ENCODE measurements around the gene TNFSF15. TPM values are rescaled to one million over a fixed set of nuclear protein-coding genes. Genes with fewer than 3 reads are reported as not detected.
"Not testable (repeated sequence)": the region's sequence is repeated elsewhere in the genome, so short reads cannot be mapped to it uniquely, and the experiment has no call there.

Gene TNFSF15
- total RNA-seq, 4 donors from 2014 or later = 1.4 to 2.3 (median 1.5) TPM

GRCh38 chr9:114745879-114746550 is 59.8 kb downstream of the TNFSF15 start:
- WGBS, 2 donors = 63 to 76% methylated on average over 1 to 2 of the region's 3 CpGs
- no peak for TF ChIP-seq POLR2A (IDR thresholded peaks at IDR 0.05)
- TF ChIP-seq CTCF (IDR thresholded peaks at IDR 0.05) = no peak
- H3K9me3 ChIP-seq = no peaks in the 10 kb centered on the region
- H3K4me3 ChIP-seq = no peak overlapping the region
- no peaks in the 10 kb centered on the region for H3K36me3 ChIP-seq
- peaks cover 0 to 8% (median 0%) of the 10 kb centered on the region in 3 donors for H3K4me1 ChIP-seq
- no peak for DNase-seq
- no peak overlapping the region for H3K27ac ChIP-seq
- intact Hi-C loops (cut with DNase I) = no loop called here
- no peaks in the 10 kb centered on the region for H3K27me3 ChIP-seq

DNA sequence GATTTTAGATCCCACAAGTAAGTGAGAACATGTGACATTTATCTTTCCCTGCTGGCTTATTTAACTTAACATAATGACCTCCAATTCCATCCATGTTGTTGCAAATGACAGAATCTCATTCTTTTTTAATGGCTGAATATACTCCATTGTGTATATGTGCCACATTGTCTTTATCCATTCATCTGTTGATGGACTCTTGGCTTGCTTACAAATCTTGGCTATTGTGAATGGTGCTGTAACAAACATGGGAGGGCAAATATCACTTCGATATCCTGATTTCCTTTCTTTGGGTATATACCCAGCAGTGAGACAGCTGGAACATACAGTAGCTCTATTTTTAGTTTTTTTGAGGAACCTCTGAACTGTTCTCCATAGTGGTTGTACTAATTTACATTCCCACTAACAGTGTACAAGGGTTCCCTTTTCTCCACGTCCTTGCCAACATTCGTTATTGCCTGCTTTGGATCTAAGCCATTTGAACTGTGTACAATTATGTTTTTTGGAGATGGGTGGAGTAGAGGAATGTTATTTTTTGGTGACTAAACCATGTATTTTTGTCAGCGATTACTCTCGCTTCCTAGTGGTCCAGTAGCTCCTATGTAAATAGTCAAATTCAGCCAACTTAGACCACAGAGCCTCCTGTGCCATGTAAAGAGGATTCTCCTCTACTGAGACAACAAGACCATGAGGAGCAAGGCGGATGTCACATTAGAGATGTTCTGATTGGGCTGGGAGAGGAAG is 60.6 kb downstream of the TNFSF15 start:
- WGBS, 2 donors = 64 to 71% methylated on average over 6 of the region's 6 CpGs
- intact Hi-C loops (cut with DNase I) = no loop called here
- H3K27me3 ChIP-seq = no peaks in the 10 kb centered on the region
- peaks cover 0 to 8% (median 0%) of the 10 kb centered on the region in 3 donors for H3K4me1 ChIP-seq
- DNase-seq = no peak
- no peak overlapping the region for H3K4me3 ChIP-seq
- TF ChIP-seq POLR2A (IDR thresholded peaks at IDR 0.05) = no peak
- TF ChIP-seq CTCF (IDR thresholded peaks at IDR 0.05) = no peak
- H3K9me3 ChIP-seq = no peaks in the 10 kb centered on the region
- no peaks in the 10 kb centered on the region for H3K36me3 ChIP-seq
- no peak overlapping the region for H3K27ac ChIP-seq

- TF ChIP-seq CTCF (IDR thresholded peaks at IDR 0.05) (no peak), POLR2A (IDR thresholded peaks at IDR 0.05) (no peak)
- Histone ChIP-seq H3K36me3 (no peaks in the 10 kb centered on the region), H3K27me3 (no peaks in the 10 kb centered on the region), H3K27ac (no peak overlapping the region), H3K4me3 (no peak overlapping the region), H3K9me3 (no peaks in the 10 kb centered on the region), H3K4me1 (peaks cover 0 to 15% (median 0%) of the 10 kb centered on the region in 3 donors)
- intact Hi-C loops (cut with DNase I) = no loop called here
- no peak for DNase-seq
- 87 to 92% methylated on average over 3 of the region's 3 CpGs for WGBS, 2 donors
Measured at GRCh38 chr9:114743446-114743845, 62.4 kb downstream of the TNFSF15 start.

GRCh38 chr9:114742947-114743346 is 62.9 kb downstream of the TNFSF15 start:
- 94 to 100% methylated on average over 2 of the region's 2 CpGs for WGBS, 2 donors
- no peaks in the 10 kb centered on the region for H3K27me3 ChIP-seq
- intact Hi-C loops (cut with DNase I) = no loop called here
- H3K4me3 ChIP-seq = no peak overlapping the region
- no peaks in the 10 kb centered on the region for H3K9me3 ChIP-seq
- peaks cover 0 to 15% (median 0%) of the 10 kb centered on the region in 3 donors for H3K4me1 ChIP-seq
- TF ChIP-seq POLR2A (IDR thresholded peaks at IDR 0.05) (no peak), CTCF (IDR thresholded peaks at IDR 0.05) (no peak)
- no peaks in the 10 kb centered on the region for H3K36me3 ChIP-seq
- no peak overlapping the region for H3K27ac ChIP-seq
- no peak for DNase-seq

- H3K27me3 ChIP-seq; DNase-seq; H3K9me3 ChIP-seq; intact Hi-C loops (cut with DNase I); H3K27ac ChIP-seq; H3K36me3 ChIP-seq; H3K4me3 ChIP-seq: not testable (repeated sequence)
- whole genome bisulfite sequencing, 2 donors = 94% methylated on average over 1 of the region's 1 CpG
- peak in 1 of 6 experiments; percentile 23 for TF ChIP-seq CTCF (IDR thresholded peaks at IDR 0.05)
- peaks cover 0 to 15% (median 0%) of the 10 kb centered on the region in 3 donors for H3K4me1 ChIP-seq
Measured at GRCh38 chr9:114741521-114741920, 64.3 kb downstream of the TNFSF15 start.

Data from esophagus squamous epithelium (tissue), 5 donors.